NB4 (cell line): ENCODE results near the gene SCAF4.

Source experiments
- DNase-seq: peaks from one replicate; pipeline ENCODE4 v3.0.0; 2010; ENCODE audit warnings: low read depth
- H3K4me3 ChIP-seq: one replicate; pipeline ENCODE4 v1.5.1; 2011; ENCODE audit warnings: mild to moderate bottlenecking, low read depth, low read length, moderate library complexity
- CTCF ChIP-seq: IDR thresholded peaks from one replicate; pipeline ENCODE4 v1.5.1; 2012; ENCODE audit warnings: low read depth, low read length
- MAX ChIP-seq: IDR thresholded peaks from 2 replicates; pipeline ENCODE4 v1.6.1; 2011; ENCODE audit warnings: low read depth, low read length
- MYC ChIP-seq: IDR thresholded peaks from 2 replicates; pipeline ENCODE4 v1.6.1; 2011; ENCODE audit warnings: low read depth, low read length
- POLR2A ChIP-seq: IDR thresholded peaks from 2 replicates; pipeline ENCODE4 v1.6.1; 2011; ENCODE audit warnings: mild to moderate bottlenecking; ENCODE audit not compliant: insufficient read length; ENCODE audit errors: extremely low read depth

Gene SCAF4

GRCh38 chr21:31675960-31676359 is 56.0 kb downstream of the SCAF4 start:
- TF ChIP-seq POLR2A (no peak), CTCF (no peak), MYC (no peak), MAX (no peak)
- no peak for DNase-seq
- H3K4me3 ChIP-seq = no peak overlapping the region

GRCh38 chr21:31675318-31675717 is 56.6 kb downstream of the SCAF4 start:
- TF ChIP-seq POLR2A (no peak), CTCF (no peak), MAX (no peak)
- no peak for DNase-seq

GRCh38 chr21:31673321-31673912 is 58.5 kb downstream of the SCAF4 start:
- H3K4me3 ChIP-seq = no peak overlapping the region
- DNase-seq = no peak
- TF ChIP-seq CTCF (no peak), POLR2A (no peak), MYC (no peak), MAX (no peak)

More at GRCh38 chr21:31675318-31675717, 56.6 kb downstream of the SCAF4 start:
- H3K4me3 ChIP-seq = no peak overlapping the region

GRCh38 chr21:31671931-31672330 is 60.0 kb downstream of the SCAF4 start:
- DNase-seq = no peak
- TF ChIP-seq MAX = no peak
- TF ChIP-seq POLR2A = no peak
- TF ChIP-seq CTCF = no peak
- TF ChIP-seq MYC = no peak
- H3K4me3 ChIP-seq = no peak overlapping the region

DNA sequence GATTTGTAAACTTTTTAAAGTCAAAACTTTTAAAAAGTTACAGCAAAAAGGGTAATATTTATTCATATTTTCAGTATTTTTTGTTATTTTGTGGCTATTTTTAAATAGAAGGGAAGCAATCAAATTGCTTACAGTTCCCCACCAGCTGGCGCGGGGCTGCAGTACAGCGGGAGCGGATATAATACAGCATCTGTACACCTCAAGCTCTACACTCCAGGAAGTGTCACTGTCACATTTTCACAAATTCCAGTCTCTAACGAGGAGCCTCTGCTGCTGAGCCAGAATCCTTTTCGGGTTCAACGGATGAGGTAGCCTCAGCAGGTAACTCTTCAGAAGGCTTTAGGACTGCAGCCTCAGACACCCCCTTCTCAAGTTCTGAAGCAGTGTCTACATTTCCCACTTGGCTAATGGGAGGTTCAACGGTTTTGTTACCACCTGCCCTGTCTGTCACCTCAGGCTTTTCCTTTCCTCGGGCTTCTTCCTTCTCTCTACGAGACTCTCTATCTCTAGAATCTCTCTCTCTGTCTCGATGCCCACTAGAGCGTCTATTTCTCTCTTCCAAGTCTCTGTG is 60.7 kb downstream of the SCAF4 start:
- no peak for DNase-seq
- no peak overlapping the region for H3K4me3 ChIP-seq
- no peak for TF ChIP-seq CTCF
- no peak for TF ChIP-seq POLR2A
- no peak for TF ChIP-seq MYC
- no peak for TF ChIP-seq MAX

DNA sequence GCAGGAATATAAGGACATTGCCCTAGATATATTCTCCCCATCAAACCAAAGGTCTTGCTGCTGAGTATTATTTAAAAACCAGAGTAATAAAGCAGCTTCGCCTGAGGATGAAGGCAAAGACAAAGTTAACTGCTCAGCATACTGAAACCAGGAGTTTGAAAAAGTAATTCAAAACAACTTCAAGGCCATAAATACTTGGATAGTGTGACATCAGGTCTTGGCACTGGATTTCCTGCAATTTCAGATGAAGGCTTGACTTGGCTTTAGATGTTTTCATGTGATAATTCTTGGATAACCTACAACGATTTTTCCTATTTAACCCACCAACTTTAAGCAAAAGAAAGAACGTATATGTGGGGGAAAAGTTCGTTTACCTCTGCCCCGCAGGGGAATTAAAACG is 61.8 kb downstream of the SCAF4 start:
- H3K4me3 ChIP-seq = no peak overlapping the region
- TF ChIP-seq CTCF (no peak), MAX (no peak), MYC (no peak), POLR2A (no peak)
- no peak for DNase-seq
